HG03571 (cell line): ENCODE data around the gene TRAPPC3.

Experiments
- ATAC-seq: cut with Tn5 transposase; IDR thresholded peaks from one replicate; pipeline ENCODE4 v1.9.1; 2021; ENCODE audit not compliant: unreplicated experiment

TRAPPC3 gene

GRCh38 chr1:36128126-36128904, 21.0 kb downstream of the TRAPPC3 start:
- no peak for ATAC-seq

- no peak for ATAC-seq
Observed at GRCh38 chr1:36126797-36127500, 22.3 kb downstream of the TRAPPC3 start.

GRCh38 chr1:36126005-36126716, 23.1 kb downstream of the TRAPPC3 start:
- no peak for ATAC-seq

- ATAC-seq, result no peak
Observed at GRCh38 chr1:36125129-36125991, 23.9 kb downstream of the TRAPPC3 start, which contains the start of gene COL8A2. Gene COL8A2 (minus strand): TSS chr1:36125222. CDS start chr1:36100242, 24,980 bp downstream.

GRCh38 chr1:36124404-36125128, 24.7 kb downstream of the TRAPPC3 start:
- ATAC-seq, result no peak

- ATAC-seq, result no peak
Observed at GRCh38 chr1:36123356-36123755, 25.9 kb downstream of the TRAPPC3 start.

- ATAC-seq, result no peak
Observed at GRCh38 chr1:36122062-36123030, 26.9 kb downstream of the TRAPPC3 start.

- ATAC-seq, result no peak
Observed at GRCh38 chr1:36119456-36119855, 29.8 kb downstream of the TRAPPC3 start.

- ATAC-seq, result no peak
Observed at GRCh38 chr1:36118447-36119204, 30.7 kb downstream of the TRAPPC3 start.

- ATAC-seq, result no peak
Observed at GRCh38 chr1:36116901-36117300, 32.4 kb downstream of the TRAPPC3 start.

GRCh38 chr1:36115931-36116330, 33.4 kb downstream of the TRAPPC3 start:
- ATAC-seq, result no peak

GRCh38 chr1:36115200-36115669, 34.1 kb downstream of the TRAPPC3 start:
- no peak for ATAC-seq

- no peak for ATAC-seq
Observed at GRCh38 chr1:36114371-36114770, 34.9 kb downstream of the TRAPPC3 start.

GRCh38 chr1:36112823-36113222, 36.5 kb downstream of the TRAPPC3 start:
- no peak for ATAC-seq

- ATAC-seq, result no peak
Observed at GRCh38 chr1:36111151-36111550, 38.1 kb downstream of the TRAPPC3 start.

- no peak for ATAC-seq
Observed at GRCh38 chr1:36109041-36109679, 40.1 kb downstream of the TRAPPC3 start.

GRCh38 chr1:36108314-36108713, 41.0 kb downstream of the TRAPPC3 start:
- ATAC-seq, result no peak

GRCh38 chr1:36107394-36107793, 41.9 kb downstream of the TRAPPC3 start:
- no peak for ATAC-seq
